Right lobe of liver (tissue), 4 donors: Measurements from ENCODE around the gene CFAP61.

Experiments used
- POLR2A ChIP-seq: fragments of 450-650 bp; IDR thresholded peaks from one replicate; pipeline ENCODE4 v1.6.1; 2017; ENCODE audit warnings: antibody characterized with exemption, mild to moderate bottlenecking
- TF ChIP-seq, protein P1 (sequence below), 4 donors: fragments of 200-600 bp in 3 of 4; fragments of 450-650 bp in 1 of 4; IDR thresholded peaks; one replicate each; pipeline versions ENCODE4 v1.5.1 to v1.8.0; 2016 to 2022; ENCODE audit warnings: antibody characterized with exemption in 4 of 4, mild to moderate bottlenecking in 2 of 4
- donor health status: DM: no; HTN: no; CAD: no.
- donor health status: DM: no; HTN: no; CAD: no.
- donor health status: DM: no; HTN: yes; CAD: no.

DNA sequence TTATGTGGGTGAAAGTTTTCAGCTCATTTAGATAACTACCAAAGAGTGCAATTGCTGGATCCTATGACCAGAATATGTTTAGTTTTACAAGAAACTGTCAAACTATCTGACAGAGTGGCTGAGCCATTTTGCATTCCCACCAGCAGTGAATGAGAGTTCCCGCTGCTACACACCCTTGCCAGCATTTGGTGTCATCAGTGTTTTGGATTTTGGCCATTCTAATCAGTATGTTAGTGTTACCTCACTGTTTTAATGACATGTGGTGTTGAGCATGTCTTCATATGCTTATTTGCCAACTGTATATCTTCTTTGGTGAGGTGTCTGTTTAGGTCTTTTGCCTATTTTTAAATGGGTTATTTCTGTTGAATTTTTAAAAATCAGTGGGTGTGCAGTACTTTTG, 120.9 kb downstream of the CFAP61 start:
- TF ChIP-seq, protein P1, sequence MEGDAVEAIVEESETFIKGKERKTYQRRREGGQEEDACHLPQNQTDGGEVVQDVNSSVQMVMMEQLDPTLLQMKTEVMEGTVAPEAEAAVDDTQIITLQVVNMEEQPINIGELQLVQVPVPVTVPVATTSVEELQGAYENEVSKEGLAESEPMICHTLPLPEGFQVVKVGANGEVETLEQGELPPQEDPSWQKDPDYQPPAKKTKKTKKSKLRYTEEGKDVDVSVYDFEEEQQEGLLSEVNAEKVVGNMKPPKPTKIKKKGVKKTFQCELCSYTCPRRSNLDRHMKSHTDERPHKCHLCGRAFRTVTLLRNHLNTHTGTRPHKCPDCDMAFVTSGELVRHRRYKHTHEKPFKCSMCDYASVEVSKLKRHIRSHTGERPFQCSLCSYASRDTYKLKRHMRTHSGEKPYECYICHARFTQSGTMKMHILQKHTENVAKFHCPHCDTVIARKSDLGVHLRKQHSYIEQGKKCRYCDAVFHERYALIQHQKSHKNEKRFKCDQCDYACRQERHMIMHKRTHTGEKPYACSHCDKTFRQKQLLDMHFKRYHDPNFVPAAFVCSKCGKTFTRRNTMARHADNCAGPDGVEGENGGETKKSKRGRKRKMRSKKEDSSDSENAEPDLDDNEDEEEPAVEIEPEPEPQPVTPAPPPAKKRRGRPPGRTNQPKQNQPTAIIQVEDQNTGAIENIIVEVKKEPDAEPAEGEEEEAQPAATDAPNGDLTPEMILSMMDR (IDR thresholded peaks at IDR 0.05), result no peak
- no peak for TF ChIP-seq POLR2A
